GM21526 (cell line): Measurements from ENCODE around the gene CFC1B.
"Not testable (repeated sequence)": the region's sequence is repeated elsewhere in the genome, so short reads cannot be mapped to it uniquely, and the experiment has no call there.

Experiments
- ATAC-seq: cut with Tn5 transposase; IDR thresholded peaks from one replicate; pipeline ENCODE4 v1.9.1; 2021; ENCODE audit warnings: moderate library complexity; ENCODE audit not compliant: unreplicated experiment, low FRiP score

Gene CFC1B

DNA sequence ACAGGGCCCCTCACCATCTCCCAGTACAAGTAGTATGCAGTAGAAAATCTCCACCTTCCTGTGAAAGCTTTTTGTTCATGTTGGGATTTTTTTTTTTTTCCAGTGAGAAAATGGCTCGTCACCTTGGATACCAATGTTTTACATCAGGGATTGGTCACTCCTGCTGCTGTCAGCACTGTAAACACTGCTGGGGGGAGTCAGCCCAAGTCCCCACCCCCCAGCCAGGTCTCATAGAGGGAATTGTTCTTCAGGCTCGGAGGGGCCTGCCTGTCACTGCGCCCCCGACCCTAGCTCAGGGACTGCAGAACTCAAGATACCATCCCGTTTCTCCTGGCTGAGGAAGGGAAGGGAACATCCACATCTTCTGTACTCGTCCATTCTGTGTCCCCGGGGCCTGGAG is at the start of gene CFC1B:
Gene CFC1B (plus strand): TSS at position 231 of the 400 bp plus-strand sequence. CDS start 263 bp downstream, outside the sequence.
- ATAC-seq: not testable (repeated sequence)

DNA sequence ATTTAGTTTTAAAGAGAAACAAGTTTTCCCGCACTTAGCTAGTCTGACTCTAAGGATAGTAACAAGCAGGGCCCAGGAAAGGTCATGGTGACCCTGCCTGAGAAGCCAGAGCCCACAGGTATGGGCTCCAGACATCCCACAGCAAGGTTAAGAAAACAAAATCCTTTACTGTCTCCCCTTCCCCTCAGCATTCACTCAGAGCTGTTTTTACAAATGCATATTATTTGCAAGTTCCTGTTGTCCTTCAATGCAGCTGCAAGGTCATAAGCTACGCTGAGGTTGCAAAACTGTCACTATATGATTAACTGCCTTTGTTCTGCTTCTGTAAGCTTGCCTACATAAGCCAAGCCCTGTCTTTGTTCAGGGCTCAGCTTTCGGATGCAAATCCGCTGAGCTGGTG is 29.9 kb upstream of the CFC1B start:
- ATAC-seq: not testable (repeated sequence)

DNA sequence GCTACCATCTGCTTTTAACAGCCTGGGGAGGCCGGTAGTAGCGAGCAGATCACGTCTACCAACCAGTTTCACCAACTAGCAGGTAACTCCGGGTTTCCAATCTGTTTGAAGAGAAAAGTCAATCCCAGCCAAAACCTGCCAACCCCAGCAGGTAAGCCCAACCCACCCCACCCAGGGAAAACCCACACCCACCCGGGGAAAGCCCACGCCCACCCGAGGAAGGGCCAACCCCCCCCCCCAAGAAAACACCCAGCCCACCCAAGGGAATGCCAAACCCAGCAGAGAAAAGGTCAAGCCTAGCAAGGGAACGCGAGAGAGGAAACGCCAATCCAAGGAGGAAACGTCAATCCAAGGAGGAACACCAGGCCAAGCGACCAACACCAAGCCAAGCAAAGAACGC is 11.8 kb upstream of the CFC1B start, which contains the start of gene POTEI:
Gene POTEI (minus strand): TSS at position 101 of the 400 bp plus-strand sequence. CDS start 93 bp downstream, at position 8.
- ATAC-seq: not testable (repeated sequence)

DNA sequence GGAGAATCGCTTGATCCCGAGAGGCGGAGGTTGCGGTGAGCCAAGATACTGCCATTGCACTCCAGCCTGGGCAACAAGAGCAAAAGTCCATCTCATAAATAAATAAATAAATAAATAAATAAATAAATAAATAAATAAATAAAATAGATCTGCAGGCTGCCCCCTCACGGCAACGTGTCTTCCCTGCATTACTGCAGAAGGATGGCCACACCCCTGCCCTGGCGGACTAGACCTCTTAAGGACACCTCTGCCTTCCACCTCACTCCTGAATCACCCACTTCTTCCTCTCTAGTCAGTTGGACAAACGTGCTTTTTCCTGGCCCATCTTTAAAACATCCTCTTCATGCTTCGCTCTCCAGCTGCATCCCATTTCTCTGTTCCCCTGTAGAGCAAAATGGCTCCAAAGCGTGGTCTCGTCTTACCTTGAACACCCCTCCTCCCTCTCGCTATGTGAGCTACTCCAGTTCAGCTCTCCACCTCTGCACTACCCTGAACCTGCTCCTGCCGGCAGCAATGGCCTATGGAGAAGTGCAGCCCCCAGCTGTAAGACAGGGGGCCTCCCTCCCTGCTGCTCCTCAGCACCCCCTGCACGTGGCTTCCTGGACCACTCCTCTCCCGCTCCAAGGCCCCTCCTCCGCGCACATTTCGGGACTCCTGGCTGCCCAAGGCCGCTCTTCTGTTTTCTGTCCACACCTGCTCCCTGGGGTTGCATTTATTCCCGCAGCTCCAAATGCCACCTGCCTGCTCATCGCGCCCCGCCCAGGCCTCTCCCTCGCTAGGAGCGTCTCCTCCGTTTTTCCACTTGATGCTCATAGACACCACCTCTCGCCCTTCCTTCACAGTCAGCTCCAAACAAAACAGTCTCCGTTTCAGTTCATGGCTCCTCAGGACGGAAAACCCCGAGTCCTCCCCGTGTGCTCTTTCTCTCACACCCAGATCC is 9.9 kb upstream of the CFC1B start:
- ATAC-seq: not testable (repeated sequence)

DNA sequence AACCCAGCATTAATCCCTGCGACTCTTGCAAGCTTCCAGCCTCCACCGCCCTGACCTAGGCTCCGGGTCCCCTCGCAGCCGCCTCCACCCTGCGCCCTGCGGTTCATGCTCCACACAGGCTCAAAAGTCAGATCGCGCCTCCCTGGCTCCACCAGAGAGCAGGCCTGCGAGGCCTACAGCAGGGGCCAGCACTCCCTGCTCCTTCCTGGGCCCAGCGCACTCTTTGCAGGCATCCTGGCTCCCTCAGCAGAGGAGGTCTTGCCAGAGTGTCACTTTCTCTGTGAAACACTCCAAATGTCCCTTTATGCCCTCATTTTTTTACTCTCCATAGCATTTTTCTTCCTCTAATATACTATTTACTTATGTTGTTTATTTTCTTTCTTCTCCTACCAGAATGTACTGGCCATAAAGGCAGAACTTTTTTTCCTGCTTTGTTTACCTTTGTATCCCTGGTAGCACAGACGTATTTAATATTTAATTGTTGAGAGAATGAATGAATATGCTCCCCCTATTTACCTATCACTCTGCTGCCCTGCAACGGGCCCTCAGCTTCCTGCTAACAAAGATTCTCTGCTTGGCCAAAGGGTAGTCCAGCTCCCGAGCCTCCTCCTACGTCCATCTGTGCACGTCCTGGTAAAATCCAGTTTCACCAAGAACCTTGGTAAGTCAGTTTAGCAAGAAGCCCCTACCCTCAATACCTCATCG is 9.1 kb upstream of the CFC1B start:
- not testable (repeated sequence) for ATAC-seq

DNA sequence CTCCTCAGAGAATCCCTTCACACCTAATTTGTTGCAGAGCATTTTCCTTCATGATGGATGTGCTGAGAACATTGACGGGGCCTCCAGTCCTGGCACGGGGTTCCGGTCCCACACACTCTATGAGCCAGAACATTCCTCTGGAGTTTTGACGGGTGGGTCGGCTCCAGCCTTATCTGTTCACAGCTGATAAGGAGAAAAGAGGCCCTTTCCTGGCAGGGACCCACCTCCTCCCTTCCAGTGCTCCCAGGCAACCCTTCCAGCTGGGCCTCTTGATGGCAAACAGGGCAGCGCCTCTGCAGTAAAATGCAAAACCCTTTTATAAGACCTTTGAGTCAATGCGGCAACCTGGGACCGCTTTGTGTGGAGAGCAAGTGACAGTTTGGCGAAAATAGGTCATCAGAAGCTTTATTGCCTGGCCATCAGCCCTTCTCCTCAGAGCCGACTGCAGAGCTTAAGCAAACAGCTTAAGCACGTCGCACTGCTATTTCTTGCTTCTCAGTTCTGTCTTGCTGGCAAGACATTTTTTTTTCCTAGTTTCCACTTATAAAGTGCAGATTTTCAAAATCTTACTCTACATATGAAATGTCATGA is 2.4 kb upstream of the CFC1B start:
- ATAC-seq: not testable (repeated sequence)

DNA sequence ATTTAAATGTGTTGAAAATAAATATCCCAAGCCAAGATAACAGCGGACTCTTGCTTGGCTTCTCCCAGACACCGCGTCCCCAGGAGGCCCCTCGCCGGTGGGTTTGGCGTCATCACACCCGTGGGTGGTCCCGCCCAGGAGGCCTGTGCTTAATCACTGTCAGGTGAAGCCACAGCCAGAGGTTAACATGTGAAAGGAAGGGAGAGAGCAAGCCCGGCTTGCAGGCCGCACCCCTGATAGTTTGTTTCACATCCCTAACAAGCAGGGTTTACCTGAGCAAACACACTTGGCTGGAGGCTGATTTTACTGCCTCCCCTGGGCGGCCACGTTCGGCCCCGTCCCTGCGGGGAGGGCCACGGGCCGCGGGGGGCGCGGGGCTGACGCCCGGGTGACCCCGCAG is 1.4 kb downstream of the CFC1B start:
- not testable (repeated sequence) for ATAC-seq

DNA sequence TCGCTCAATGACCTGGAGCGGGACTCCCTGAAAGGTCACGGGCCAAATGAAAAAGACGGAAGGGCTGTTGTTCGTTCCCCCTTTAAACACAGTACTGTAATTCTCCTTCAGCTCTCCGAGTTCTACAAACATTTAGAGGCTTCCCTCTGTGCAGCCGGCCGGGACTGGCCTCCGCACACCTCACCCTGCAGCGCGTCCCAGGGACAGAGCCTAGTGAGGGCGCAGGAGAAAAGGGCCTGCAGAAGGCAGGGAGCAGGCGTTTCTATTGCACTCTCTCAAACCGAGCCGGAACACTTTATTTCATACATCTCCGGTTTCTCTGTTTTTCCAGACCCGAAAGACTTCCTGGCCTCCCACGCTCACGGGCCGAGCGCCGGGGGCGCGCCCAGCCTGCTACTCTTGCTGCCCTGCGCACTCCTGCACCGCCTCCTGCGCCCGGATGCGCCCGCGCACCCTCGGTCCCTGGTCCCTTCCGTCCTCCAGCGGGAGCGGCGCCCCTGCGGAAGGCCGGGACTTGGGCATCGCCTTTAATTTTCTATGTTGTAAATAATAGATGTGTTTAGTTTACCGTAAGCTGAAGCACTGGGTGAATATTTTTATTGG is 6.4 kb downstream of the CFC1B start:
- ATAC-seq: not testable (repeated sequence)

DNA sequence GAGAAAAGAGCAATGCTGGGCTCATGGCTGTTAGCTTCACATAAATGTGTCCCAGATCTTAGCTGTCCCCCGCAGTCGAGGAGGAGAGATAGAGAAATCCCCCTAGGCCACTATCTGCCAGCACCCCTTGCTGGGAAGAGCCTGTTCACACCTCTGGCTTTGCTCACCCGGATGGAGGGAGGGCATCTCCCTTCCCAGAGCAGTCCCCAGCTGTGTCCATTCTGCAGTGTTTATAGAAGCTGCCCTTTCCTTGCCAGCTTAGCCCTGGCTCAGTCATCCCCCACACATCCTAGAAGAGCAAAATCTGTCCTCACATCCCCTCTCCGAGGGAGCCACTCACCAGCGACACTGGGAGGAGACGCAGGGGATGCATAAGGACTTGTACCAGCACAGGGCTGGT is 8.5 kb downstream of the CFC1B start:
- not testable (repeated sequence) for ATAC-seq

DNA sequence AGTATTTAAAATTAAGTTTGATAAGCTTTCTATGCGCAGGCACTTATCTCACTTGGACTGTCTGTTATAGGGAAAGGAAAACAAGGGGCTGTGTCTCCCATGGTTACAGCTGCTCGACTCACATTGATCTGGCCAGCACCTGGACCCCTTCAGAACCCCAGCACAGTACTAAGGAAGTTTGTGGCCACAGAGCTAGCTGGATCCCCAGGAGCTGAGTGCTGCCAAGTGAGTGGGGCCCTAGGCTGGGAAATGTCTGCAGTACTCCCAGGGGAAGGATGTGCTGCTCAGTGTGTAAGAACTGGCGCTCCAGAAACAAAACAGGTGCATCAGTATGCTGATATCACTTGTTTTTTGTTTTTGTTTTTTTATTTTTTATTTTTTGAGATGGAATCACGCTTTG is 9.2 kb downstream of the CFC1B start:
- not testable (repeated sequence) for ATAC-seq

DNA sequence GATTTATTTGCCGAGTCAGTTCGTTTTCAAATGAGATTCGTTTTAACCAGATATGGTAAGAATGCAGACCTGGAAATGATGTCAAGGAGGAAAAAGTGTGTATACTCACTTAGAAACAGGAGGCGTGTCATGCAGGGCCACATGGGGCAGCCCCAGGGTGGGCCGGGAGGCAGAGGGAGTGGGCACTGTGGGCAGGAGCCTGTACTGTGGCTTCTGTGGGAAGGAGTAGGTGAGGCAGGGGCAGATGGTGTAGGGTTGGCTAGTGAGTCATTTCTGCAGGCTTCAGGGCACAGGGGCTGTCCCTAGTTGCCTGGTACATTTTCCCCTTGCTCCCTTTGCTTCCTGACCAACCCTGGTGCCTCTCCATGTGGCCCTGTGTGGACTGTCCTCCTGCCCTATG is 10.2 kb downstream of the CFC1B start:
- not testable (repeated sequence) for ATAC-seq

DNA sequence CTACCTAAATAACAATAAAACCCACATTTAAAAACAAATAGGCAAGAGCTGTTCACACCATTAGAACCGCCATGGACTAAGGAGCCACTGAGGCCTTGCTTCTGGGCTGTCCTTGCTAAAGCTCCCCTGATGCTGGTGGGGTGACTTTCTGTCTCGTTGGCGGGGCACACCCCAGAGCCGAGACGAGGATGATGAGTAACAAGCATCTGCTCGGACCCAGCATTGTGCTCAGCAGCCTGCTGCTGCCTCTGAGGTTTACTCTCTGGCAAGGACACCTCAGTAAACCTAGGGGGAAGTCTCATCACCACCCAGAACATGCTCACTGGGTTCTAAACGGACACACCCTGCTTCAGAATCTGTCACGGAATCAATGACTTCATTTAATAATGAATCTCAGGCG is 10.7 kb downstream of the CFC1B start:
- ATAC-seq: not testable (repeated sequence)

DNA sequence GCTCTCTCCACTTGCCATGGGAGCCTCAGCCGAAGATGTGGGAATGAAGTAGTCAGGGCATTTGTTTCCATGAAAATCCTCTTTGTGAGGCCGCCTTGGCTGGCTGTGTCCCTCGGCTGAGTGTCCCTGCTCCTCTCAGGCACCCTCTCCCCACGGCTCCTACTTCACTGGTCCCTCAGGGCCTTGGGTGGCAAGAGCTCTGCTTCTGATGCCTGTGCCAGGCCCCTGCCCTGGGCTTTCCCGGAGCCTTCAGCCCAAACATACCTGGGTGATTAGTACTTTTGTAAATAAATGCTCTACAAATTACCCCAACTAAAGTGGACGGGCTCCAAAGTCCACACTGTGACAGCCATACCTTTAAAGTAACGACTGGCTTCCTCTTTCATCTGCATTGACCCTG is 15.6 kb downstream of the CFC1B start:
- not testable (repeated sequence) for ATAC-seq

DNA sequence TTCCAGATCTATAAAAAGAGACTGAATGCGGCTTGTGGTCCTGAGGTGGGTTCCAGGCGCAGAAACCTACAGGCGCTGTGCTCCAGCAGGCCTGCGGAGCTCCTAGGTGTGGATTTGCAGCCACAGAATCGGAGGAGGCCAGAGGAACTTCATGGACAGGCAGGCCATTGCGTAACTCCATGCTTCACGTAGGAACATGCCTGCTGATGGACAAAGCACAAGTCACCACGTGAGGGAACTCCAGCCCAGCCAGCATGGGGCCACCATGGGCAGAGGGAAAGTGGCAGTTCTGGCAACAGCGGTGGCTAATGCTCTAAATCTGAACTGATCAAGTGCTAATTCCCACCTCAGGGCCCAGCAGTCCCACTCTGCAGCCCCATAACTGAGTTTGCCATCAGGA is 17.2 kb downstream of the CFC1B start:
- ATAC-seq: not testable (repeated sequence)

DNA sequence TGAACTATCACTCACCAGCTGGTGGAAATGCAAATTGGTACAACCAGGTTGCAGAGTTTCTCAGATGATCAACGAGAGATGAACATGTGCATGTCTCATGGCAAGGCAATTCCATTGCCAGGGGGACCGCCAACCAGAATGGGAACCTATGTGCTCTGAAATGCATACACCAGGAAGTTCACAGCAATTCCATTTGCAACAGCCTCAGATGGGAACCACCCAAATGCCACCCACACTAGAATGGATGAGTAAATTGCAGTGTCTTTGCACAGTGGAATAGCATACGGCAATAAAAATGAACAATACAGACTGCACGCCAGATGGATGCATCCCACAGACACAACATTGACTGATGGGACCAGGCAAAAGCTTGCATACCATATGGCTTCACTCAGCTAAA is 21.8 kb downstream of the CFC1B start:
- ATAC-seq: not testable (repeated sequence)

DNA sequence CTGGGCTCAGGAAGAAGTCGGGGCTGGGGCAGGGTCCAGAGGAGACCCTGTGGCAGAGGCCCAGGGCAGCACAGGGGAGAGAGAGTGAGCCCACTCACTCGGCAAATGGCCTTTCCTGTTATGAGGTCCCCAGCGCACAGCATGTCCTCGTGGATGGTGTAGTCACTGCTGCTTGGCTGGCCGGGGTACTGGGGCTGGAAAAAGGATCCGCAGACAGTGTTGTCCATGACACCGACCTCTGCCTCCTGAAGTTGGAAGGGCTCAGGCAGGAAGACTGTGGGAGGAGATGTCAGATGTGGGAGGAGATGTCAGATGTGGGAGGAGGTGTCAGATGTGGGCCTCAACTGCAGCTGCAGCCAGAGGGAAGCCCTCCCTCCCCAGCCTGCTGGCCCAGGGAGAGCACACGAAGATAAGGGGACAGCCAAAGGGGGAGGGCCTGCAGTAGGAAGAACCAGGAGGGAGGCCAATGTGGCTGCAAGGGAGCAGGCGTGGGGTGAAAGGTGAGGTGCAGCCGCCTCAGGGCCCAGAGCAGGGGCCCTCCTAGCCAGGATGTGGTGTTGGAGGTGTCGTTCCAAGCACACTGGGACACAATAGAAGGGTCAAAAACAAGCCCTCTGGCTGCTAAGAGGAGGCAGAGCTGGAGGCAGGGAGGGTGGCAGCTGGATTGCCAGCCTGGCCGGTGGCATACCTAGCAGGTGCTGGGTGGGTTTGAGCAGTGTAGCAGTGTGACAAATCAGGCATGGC is 22.9 kb downstream of the CFC1B start:
- ATAC-seq: not testable (repeated sequence)

DNA sequence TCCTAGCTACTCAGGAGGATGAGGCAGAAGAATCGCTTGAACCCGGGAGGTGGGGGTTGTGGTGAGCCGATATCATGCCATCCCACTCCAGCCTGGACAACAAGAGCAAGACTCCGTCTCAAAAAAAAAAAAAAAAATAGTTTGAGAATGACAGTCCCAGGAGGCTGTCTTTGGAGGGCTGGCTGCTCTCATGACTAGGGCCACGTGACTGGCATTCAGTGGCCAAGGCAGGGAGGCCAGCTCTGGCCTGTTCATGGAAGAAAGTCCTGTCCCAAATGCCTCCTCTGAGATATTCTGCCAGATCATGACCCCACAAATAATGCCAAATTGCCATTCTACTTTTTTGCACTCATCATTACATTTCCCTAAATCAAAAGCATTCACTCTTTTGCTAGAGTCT is 24.0 kb downstream of the CFC1B start:
- not testable (repeated sequence) for ATAC-seq

DNA sequence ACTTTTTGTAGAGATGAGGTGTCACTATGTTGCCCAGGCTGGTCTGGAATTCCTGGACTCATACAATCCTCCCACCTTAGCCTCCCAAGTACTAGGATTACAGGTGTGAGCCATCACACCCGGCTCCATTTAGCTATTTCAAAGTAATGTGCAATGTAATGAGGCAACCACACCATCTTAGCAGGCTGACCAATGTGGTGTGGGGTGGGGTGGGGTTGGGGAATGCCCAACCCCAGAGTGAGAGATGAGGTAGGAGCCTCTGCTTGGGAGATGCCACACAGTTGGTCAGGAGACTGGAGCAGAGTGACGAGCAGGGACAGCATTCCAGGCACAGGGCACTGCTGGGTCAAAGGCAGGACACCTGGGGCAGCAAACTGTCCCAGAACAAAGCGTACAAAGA is 27.4 kb downstream of the CFC1B start:
- ATAC-seq: not testable (repeated sequence)

DNA sequence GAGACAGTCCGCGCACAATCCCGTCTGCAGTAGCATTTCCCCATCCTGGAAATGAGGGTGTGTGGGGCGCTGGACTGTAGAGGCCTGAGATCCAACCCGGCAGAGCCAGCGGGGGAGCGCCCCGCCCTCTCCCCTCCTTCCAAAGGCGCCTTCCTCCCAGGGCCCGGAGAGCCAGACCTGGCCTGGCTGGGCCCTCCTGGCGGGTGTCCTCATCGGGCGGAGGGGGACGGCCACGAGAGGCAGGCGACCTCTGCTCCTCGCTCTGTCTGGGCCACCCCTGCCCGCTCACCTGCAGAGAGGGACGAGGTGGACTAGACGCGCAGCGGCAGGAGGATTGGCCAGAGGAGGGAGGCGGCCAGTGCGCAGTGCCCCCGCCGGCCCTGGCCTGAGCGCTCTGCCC is 28.5 kb downstream of the CFC1B start:
- not testable (repeated sequence) for ATAC-seq

DNA sequence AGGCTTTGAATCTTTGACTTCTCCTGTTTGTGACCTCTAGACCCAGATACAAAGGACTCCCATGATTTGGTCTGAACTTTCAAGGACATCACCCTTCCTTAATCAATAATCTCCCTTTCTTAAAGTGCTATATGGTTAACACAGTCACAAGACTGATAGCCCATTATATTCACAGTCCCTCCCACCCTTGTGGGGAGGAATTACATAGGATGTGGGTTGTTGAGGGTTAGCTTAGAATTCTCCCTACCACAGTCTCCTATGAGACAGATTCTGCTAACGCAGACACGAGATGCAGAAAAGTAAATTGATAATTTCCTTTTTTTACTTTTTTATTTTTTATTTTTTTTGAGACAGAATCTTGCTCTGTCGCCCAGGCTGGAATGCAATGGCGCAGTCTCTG is 33.2 kb downstream of the CFC1B start:
- ATAC-seq: not testable (repeated sequence)
